Measurements from ENCODE around the gene RFX7.

DNA sequence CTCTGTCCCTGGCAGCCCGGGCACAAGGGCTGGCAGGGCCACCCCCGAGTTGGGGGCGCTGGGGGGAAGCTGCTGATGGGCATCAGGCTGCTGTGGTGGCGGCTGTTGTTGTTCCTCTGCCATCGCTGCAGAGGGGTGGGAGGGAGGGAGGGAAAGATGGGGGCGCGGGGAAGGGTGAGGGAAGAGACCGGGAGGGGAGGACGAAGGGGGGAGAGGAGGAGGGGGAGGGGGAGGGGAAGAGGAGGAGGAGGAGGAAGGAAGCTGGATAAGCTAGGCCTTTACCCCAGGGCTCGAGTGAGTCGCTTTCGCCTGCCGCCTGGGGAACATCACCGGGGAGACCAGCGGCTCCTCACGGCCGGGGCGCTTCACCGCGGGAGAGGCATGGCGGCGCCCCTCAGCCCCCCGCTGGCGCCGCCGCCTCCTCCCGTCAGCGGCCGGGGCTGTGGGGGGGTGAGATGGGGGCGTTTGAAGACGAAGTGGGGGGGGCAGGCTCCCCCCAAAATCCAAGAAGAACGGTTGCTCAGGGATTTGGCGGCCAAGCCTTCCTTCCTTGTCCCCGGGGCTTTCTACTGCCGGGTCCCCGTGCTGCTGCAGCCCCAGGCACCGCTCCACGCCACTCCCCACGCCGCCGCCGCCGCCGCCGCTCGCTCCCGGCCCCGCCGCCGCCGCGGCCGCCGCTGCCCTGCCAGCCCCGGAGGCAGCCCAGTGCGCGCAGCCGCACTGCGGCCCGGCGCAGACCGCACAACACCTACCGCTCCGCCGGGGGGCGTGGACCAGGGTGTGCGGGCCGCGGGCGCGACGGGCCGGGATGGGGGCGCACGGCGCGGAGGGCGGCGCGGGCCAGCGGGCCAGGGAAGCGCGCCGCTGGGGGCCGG lies at the start of gene RFX7:
- TF ChIP-seq EZH2 (IDR thresholded peaks at IDR 0.05; ENCODE audit: low read length, missing control alignments) = no peak
- TF ChIP-seq, protein P1, sequence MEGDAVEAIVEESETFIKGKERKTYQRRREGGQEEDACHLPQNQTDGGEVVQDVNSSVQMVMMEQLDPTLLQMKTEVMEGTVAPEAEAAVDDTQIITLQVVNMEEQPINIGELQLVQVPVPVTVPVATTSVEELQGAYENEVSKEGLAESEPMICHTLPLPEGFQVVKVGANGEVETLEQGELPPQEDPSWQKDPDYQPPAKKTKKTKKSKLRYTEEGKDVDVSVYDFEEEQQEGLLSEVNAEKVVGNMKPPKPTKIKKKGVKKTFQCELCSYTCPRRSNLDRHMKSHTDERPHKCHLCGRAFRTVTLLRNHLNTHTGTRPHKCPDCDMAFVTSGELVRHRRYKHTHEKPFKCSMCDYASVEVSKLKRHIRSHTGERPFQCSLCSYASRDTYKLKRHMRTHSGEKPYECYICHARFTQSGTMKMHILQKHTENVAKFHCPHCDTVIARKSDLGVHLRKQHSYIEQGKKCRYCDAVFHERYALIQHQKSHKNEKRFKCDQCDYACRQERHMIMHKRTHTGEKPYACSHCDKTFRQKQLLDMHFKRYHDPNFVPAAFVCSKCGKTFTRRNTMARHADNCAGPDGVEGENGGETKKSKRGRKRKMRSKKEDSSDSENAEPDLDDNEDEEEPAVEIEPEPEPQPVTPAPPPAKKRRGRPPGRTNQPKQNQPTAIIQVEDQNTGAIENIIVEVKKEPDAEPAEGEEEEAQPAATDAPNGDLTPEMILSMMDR (conservative IDR thresholded peaks at IDR 0.05 in 1 of 2, IDR thresholded peaks at IDR 0.05 in 1 of 2; ENCODE audit: low read depth in 1 of 2, low read length in 2 of 2) = no peak

All from fibroblast of lung (primary cell).